Hypothalamus (tissue), 51 donors: ENCODE measurements around the gene SETD4.
"Not testable (repeated sequence)": the region's sequence is repeated elsewhere in the genome, so short reads cannot be mapped to it uniquely, and the experiment has no call there.

Experiments
- DNase-seq, 51 donors: peaks; one replicate each; lab custom pipeline; 2025; lab: John Stamatoyannopoulos, UW

SETD4 gene

DNA sequence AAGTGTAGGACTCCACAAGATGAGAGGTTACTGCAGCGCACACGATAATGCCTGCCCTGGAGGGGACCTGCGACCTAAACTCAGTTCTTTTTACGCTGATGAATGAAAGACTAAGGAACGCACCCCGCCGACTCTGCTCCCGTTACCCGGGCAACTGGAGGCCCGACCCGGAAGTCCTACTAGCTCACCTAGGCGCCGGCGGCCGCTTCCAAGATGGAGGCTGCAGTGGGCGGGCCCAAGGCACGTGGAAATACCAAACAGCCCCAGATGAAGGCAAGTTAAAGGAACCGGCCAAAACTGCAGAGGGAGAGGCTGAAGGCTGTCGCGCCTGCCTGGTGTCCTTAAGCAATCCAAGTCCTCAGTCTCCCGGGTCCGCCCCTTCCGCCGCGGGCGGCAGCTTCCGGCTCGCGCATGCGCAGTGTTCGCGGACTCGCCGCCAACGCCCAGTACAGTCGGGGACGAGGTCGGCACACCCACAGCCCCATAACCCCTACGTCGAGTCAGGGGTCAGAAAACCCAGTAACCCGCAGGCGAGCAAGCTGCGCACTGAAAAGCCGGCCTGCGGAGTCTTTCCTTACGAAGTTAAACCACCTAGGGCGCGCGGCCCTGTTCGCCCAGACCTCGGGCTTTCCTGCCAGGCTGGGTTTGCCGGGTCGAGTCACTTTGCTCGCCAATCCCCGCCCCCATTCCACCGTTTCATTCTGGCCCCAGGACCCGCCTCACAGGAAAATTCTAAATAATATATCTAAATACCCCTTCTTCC lies at the start of gene SETD4:
SETD4 (minus strand) TSS at position 368 of the 763 bp plus-strand sequence. CDS start 1,638 bp downstream, outside the sequence.
- DNase-seq = peak; percentile 69 to 97 (median 90)

GRCh38 chr21:36109868-36110267 lies 49.5 kb upstream of the SETD4 start:
- no peak for DNase-seq

- peak in 3 of 51 donors; percentile 5 to 41 (median 27) for DNase-seq
Observed at GRCh38 chr21:36105327-36105842, 45.1 kb upstream of the SETD4 start.

DNA sequence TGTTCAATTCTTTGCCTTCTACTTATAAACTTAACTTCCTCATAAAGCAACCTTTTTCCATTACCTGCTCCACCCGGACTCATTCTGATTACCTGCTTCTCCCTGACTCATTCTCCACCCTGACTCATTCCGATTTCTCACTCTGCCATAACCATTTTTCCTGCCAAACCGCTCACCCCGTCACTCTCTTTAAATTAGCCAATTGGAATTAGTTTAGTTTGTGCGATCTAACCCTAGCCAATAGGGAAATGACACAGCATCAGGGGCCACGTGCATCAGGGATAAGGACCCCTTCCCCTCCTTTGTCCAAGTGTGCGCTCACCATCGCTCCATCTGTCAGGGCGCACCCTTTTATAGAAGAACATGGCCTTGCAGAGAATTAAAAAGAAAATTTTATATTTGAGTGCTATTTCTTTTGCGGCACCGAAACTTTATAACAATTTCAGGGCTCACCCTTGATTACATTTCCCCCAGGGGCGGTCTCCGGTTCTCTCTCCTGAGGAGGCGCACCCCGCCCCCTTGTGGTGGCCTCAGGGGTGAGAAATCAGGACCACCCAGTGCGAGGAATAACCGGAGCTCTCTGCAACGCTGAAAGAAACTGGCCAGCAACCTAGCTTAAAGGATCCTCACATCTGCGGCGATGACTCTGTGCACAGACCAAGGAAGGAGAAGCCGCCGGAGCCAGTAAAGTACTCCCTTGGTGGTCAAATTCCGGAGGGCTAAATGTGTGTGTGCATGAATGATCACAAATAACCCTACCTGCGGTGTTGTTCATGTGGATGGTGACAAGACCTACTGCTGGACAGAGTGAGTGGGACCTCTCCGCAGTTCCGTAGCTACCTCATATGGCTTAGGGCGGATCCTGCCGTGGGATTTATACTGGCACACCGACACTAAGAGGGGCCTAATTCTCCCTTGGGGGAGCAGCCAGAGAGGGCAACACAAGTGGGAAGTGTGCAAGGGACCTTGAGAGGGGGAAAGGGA lies 44.3 kb upstream of the SETD4 start:
- DNase-seq = peak in 49 of 51 donors; percentile 9 to 87 (median 64)

GRCh38 chr21:36103434-36103833 lies 43.1 kb upstream of the SETD4 start:
- DNase-seq = no peak

GRCh38 chr21:36100971-36101641 lies 40.8 kb upstream of the SETD4 start:
- DNase-seq = no peak

GRCh38 chr21:36099695-36100211 lies 39.4 kb upstream of the SETD4 start:
- not testable (repeated sequence) for DNase-seq

- no peak for DNase-seq
Observed at GRCh38 chr21:36099000-36099399, 38.7 kb upstream of the SETD4 start.

GRCh38 chr21:36098182-36098532 lies 37.8 kb upstream of the SETD4 start:
- DNase-seq = no peak

DNA sequence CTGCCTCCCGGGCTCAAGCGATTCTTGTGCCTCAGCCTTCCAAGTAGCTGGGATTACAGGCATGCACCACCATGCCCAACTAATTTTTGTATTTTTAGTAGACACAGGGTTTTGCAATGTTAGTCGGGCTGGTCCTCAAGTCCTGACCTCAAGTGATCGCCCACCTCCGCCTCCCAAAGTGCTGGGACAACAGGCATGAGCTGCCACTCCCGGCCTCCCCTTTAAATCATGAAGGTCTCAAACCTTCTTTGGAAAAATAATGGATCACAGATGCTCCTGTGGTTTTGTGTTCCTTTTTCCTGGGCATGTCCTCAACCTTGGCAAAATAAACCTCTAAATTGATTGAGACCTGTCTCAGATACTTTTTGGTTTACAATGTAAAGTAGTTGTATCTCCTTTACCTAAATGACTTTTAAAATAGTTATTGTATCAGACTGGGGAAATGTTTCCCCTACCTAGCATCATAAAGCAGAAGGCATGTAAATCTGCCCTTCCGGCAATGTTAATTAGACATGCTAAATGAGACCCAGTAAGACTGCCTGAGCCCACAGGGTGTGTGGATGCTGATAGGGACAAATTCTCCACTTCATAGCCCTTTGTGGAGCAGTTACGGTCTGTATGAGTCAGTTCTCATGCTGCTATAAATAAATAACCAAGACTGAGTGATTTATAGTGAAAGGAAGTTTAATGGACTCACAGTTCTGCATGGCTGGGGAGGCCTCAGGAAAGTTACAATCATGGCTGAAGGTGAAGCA lies 37.3 kb upstream of the SETD4 start:
- DNase-seq = no peak

- no peak for DNase-seq
Observed at GRCh38 chr21:36096398-36097290, 36.3 kb upstream of the SETD4 start.

GRCh38 chr21:36093512-36093911 lies 33.2 kb upstream of the SETD4 start:
- DNase-seq = no peak

DNA sequence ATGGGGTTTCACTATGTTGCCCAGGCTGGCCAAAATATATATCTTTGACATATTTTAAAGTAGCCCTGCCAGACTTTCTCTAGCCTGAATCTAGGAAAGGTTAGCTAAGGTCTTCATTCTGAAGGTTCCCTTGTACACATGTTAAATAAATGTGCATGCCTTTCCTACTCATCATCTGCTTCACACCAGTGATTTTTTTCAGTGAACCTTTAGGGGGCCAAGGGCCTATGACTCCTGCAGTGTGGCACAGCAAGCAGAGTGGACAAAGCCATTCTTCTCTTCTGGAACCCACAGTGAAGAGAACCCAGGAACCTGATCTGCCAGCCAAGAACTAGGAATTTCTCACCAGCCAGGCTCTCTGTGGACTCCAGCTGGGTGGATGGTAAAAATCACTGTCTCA lies 32.4 kb upstream of the SETD4 start:
- no peak for DNase-seq

GRCh38 chr21:36089946-36090345 lies 29.6 kb upstream of the SETD4 start:
- no peak for DNase-seq

DNA sequence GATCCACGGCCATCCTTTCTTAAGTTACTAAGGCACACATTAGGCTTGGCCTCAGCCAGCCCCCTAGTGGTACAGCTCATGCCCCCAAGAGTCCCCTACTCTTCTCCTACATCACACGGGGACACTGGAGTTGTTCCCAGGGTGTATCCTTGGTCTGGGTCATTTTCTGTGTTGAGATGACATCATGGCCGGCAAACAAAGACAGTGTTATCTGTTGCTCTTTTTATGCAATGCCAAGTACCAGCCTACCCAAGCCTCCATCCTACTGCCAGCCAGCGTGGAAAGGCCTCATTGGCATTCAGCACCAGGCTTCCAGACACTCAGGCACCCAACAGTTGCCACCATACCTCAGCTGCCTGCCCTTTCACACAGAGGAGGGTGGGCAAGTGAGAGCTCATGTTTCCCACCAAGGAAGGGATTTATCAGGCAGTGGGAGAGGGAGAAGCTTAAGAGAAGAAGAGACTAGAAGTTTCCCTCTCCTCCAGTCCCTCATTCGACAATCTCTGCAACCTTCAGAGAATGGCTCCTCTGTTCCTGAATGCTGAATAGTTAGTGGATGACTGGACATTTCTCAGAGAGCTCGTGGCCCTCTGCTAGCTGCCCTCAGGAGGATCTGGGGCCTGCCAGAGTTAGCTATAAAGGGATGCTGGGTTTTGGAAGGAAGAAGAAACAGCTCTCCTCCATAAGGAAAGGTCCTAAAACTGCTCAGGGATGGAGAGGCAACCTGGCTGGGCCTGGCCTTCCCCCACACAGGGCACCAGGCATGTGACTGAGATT lies 27.2 kb upstream of the SETD4 start:
- DNase-seq = peak in 48 of 51 donors; percentile 15 to 95 (median 79)

DNA sequence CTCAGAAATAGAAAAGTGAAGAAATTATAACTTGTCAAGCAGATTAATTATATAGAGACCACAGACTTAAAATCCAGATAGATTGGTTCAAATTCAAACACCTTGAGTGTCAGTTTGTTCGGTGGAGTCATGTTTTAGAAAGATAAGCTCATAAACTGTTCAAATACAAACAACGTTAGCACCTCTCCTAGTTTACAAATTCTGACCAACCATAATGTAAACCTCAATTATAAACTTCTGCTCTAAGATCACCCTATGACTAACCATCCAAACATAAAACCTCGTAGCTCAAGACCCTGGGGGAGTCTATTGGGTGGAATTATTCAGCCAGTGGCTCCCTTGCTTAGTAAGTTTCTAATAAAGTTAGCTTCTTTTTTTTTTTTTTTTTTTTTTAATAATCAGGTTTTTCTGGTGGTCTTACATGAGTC lies 21.9 kb upstream of the SETD4 start:
- no peak for DNase-seq

- DNase-seq = peak in 4 of 51 donors; percentile 6 to 49 (median 17)
Observed at GRCh38 chr21:36080386-36080785, 20.1 kb upstream of the SETD4 start.

DNA sequence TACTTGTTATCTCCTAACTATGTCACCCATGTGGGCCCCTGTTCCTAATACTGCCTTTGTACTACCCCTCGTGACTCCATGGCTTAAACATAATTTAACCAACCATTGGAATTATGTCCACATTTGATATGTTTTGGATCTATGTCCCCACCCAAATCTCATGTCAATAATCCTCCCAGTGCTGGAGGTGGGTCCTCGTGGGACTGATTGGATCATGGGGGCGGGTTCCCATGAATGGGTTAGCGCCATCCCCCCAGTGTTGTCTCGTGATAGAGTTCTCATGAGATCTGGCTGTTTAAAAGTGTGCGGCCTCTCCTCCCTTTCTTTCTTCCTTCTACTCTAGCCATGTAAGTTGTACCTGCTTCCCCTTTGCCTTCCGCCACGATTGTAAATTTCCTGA lies 19.3 kb upstream of the SETD4 start:
- no peak for DNase-seq
